HG03060 (cell line): ENCODE results near the gene CTCF.
"Not testable (repeated sequence)": the region's sequence is repeated elsewhere in the genome, so short reads cannot be mapped to it uniquely, and the experiment has no call there.

Experiments
- ATAC-seq: cut with Tn5 transposase; IDR thresholded peaks from one replicate; pipeline ENCODE4 v1.9.1; 2021; ENCODE audit warnings: low read depth, moderate number of reproducible peaks; ENCODE audit not compliant: unreplicated experiment

The CTCF gene

GRCh38 chr16:67533987-67534386 lies 28.3 kb upstream of the CTCF start:
- ATAC-seq = not testable (repeated sequence)

- ATAC-seq = no peak
Measured at GRCh38 chr16:67534431-67534830, 27.9 kb upstream of the CTCF start.

- ATAC-seq = no peak
Measured at GRCh38 chr16:67535201-67535600, 27.1 kb upstream of the CTCF start.

GRCh38 chr16:67537270-67537635 lies 25.1 kb upstream of the CTCF start:
- no peak for ATAC-seq

GRCh38 chr16:67537636-67538591 lies 24.4 kb upstream of the CTCF start:
- ATAC-seq = no peak

- no peak for ATAC-seq
Measured at GRCh38 chr16:67538666-67539101, 23.6 kb upstream of the CTCF start.

GRCh38 chr16:67539271-67539670 lies 23.1 kb upstream of the CTCF start:
- no peak for ATAC-seq

- ATAC-seq = no peak
Measured at GRCh38 chr16:67539691-67540635, 22.4 kb upstream of the CTCF start.

- ATAC-seq = no peak
Measured at GRCh38 chr16:67540756-67541155, 21.6 kb upstream of the CTCF start.

GRCh38 chr16:67541391-67542263 lies 20.7 kb upstream of the CTCF start:
- ATAC-seq = no peak

- ATAC-seq = no peak
Measured at GRCh38 chr16:67542464-67542863, 19.9 kb upstream of the CTCF start.

- ATAC-seq = no peak
Measured at GRCh38 chr16:67543036-67543435, 19.3 kb upstream of the CTCF start.

- no peak for ATAC-seq
Measured at GRCh38 chr16:67543582-67543981, 18.7 kb upstream of the CTCF start.

- ATAC-seq = no peak
Measured at GRCh38 chr16:67544329-67544841, 17.9 kb upstream of the CTCF start.

- no peak for ATAC-seq
Measured at GRCh38 chr16:67544844-67545664, 17.3 kb upstream of the CTCF start.

- ATAC-seq = no peak
Measured at GRCh38 chr16:67545665-67546024, 16.7 kb upstream of the CTCF start.

- ATAC-seq = no peak
Measured at GRCh38 chr16:67546091-67546501, 16.2 kb upstream of the CTCF start.

GRCh38 chr16:67546761-67547422 lies 15.4 kb upstream of the CTCF start:
- no peak for ATAC-seq
